Osteoblast (primary cell): Measurements from ENCODE around the gene LIN52. TPM values are rescaled to one million over a fixed set of nuclear protein-coding genes. Genes with fewer than 3 reads are reported as not detected.

Experiments
- DNase-seq: peaks from one replicate; pipeline ENCODE4 v3.0.0; 2011; ENCODE audit warnings: low spot score, mixed read lengths; ENCODE audit not compliant: insufficient read length; ENCODE audit errors: missing footprints
- H2AFZ ChIP-seq: 2 replicates; pipeline ENCODE4 v1.6.0; 2011; ENCODE audit warnings: mild to moderate bottlenecking, low read length
- H3K27ac ChIP-seq: 2 replicates; pipeline ENCODE4 v1.5.1; 2011; ENCODE audit warnings: mild to moderate bottlenecking, low read depth, low read length, moderate library complexity
- H3K27me3 ChIP-seq: 2 replicates; pipeline ENCODE4 v1.6.0; 2012; ENCODE audit warnings: mild to moderate bottlenecking, control low read depth, inconsistent platforms, low read length, moderate library complexity; ENCODE audit not compliant: insufficient read depth
- H3K36me3 ChIP-seq: 2 replicates; pipeline ENCODE4 v1.5.1; 2011; ENCODE audit warnings: mild to moderate bottlenecking, low read length, control low read depth, moderate library complexity; ENCODE audit not compliant: insufficient read depth
- H3K4me1 ChIP-seq: 2 replicates; pipeline ENCODE4 v1.5.1; 2011; ENCODE audit warnings: mild to moderate bottlenecking, low read length, control low read depth, moderate library complexity; ENCODE audit not compliant: insufficient read depth
- H3K4me2 ChIP-seq: 2 replicates; pipeline ENCODE4 v1.6.0; 2011; ENCODE audit warnings: mild to moderate bottlenecking, low read length; ENCODE audit not compliant: insufficient read depth
- H3K4me3 ChIP-seq: fragments of 200-600 bp; sonication (generic); 3 replicates; pipeline ENCODE4 v1.5.1; 2012; ENCODE audit warnings: mild to moderate bottlenecking, low read length, inconsistent platforms; ENCODE audit not compliant: insufficient read depth
- H3K79me2 ChIP-seq: 2 replicates; pipeline ENCODE4 v1.6.0; 2012; ENCODE audit warnings: mild to moderate bottlenecking, low read length, control low read depth, inconsistent platforms; ENCODE audit not compliant: insufficient read depth
- H3K9me3 ChIP-seq: 2 replicates; pipeline ENCODE4 v1.5.1; 2011; ENCODE audit warnings: low read depth, low read length, control low read depth
- H4K20me1 ChIP-seq: 2 replicates; pipeline ENCODE4 v1.6.0; 2012; ENCODE audit warnings: mild to moderate bottlenecking, low read length, control low read depth; ENCODE audit not compliant: insufficient read depth
- CTCF ChIP-seq: IDR thresholded peaks from 2 replicates; pipeline ENCODE4 v1.5.1; 2011; ENCODE audit warnings: mild to moderate bottlenecking, low read depth, low read length, moderate library complexity; ENCODE audit errors: extremely low read depth
- total RNA-seq: library from RNA; depleted of rRNA; stranded (reverse); fragments of >200 nt; gene quantifications from 2 replicates; pipeline ENCODE4 v1.2.3, GENCODE V29; 2012

The LIN52 gene
- total RNA-seq, 1 donor, result 6.9 TPM

DNA sequence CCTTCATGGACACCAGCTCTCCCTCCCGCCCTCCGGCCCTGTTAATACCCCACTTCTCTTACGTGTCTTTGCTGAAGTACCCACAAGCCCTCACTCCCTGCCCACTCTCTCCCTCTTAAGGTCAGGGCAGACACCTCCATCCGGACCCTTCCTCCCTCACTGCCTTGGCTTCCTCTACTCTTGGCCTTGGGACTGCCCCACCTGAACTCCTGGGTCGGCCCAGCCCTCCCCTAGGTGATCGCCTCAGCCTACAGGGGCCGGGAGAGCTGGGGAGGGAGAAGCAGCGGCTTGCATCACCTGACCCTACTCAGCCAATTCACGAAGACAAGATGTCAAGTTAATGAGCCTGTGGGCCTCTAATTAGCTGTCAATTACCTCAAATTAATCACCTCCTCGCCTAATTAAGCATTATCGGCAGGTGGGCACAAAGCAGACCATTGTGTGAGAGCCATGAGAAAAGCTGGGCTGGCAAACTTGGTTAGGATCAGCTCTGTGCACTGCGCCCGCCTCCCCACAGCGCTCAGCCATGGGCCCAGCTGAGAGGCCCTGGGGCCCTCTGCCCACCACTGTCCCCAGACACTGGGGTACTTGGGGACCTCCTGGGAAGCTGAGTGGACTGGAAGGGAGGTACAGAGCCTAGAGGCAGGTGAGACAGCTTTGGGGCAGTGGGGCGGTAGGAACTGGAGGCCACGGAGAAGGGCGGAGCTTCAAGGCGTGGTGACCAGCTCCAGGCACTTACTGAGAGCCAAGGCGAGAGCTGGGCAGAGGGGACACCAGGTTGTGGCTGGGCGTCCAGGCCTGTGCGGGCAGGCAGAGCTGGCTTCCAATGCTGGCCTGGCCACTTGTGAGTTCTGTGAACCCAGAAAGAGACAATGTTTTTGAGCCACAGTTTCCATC lies 129.4 kb downstream of the LIN52 start:
- Histone ChIP-seq H3K27me3 (peaks cover 34% of the 10 kb centered on the region), H4K20me1 (no peaks in the 10 kb centered on the region), H3K4me1 (peaks cover 4% of the 10 kb centered on the region), H3K4me3 (no peak overlapping the region), H3K36me3 (no peaks in the 10 kb centered on the region), H3K9me3 (no peaks in the 10 kb centered on the region), H3K79me2 (no peaks in the 10 kb centered on the region), H2AFZ (no peak overlapping the region), H3K4me2 (no peak overlapping the region), H3K27ac (no peak overlapping the region)
- no peak for DNase-seq
- TF ChIP-seq CTCF, result no peak

DNA sequence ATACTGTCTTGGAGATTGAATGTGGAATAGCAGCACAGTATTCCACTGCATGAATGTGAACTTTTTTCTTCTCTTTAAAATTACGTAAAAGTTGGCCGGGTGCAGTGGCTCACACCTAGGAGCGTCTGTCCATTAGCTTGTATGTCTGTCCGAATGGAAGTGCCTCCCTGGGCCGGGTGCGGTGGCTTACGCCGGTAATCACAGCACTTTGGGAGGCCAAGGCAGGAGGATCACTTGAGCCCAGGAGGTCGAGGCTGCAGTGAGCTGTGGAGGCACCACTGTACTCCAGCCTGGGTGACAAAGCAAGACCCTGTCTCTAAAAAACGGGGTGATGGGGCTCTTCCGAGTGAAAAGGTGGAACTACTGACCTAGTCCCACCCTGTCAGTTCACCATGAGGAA lies 131.9 kb downstream of the LIN52 start:
- no peak for TF ChIP-seq CTCF
- Histone ChIP-seq H3K36me3 (no peaks in the 10 kb centered on the region), H3K27me3 (peaks cover 38% of the 10 kb centered on the region), H3K27ac (no peak overlapping the region), H3K4me3 (no peak overlapping the region), H3K4me2 (no peak overlapping the region), H3K79me2 (no peaks in the 10 kb centered on the region), H3K4me1 (peaks cover 4% of the 10 kb centered on the region), H3K9me3 (no peaks in the 10 kb centered on the region), H2AFZ (no peak overlapping the region), H4K20me1 (no peaks in the 10 kb centered on the region)
- DNase-seq, result no peak

GRCh38 chr14:74217672-74218448 lies 133.1 kb downstream of the LIN52 start:
- Histone ChIP-seq H2AFZ (peak overlapping the region; percentile 59), H3K9me3 (no peaks in the 10 kb centered on the region), H3K79me2 (no peaks in the 10 kb centered on the region), H3K27me3 (peaks cover 41% of the 10 kb centered on the region), H3K27ac (no peak overlapping the region), H3K36me3 (no peaks in the 10 kb centered on the region), H3K4me2 (peak overlapping the region; percentile 79), H4K20me1 (no peaks in the 10 kb centered on the region), H3K4me3 (peak overlapping the region; percentile 55), H3K4me1 (peaks cover 4% of the 10 kb centered on the region)
- TF ChIP-seq CTCF, result peak; percentile 84
- DNase-seq, result peak; percentile 96

DNA sequence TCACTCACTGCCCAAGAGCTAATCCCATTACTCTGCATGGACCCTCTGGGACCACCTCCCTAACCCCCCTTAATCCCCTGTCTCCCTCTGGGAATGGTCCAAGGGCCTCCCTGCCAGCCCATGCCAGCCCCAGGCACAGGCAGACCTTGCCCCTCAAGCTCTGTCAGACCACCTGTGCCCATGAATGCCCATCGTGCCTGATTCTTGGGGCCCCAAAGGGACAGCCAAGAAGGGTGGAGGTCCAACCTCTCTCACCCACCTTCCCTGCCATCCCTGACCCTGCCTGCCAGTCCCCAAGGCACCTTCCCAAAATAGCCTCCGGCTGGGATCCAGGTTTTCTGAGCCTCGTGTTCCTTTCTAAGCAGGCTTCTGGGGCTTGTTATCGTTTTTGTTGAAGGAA lies 133.7 kb downstream of the LIN52 start:
- Histone ChIP-seq H3K79me2 (no peaks in the 10 kb centered on the region), H3K27ac (no peak overlapping the region), H2AFZ (no peak overlapping the region), H3K36me3 (no peaks in the 10 kb centered on the region), H3K4me1 (peaks cover 4% of the 10 kb centered on the region), H3K27me3 (peaks cover 41% of the 10 kb centered on the region), H3K4me2 (no peak overlapping the region), H3K4me3 (no peak overlapping the region), H3K9me3 (no peaks in the 10 kb centered on the region), H4K20me1 (no peaks in the 10 kb centered on the region)
- peak; percentile 51 for DNase-seq
- no peak for TF ChIP-seq CTCF
